ENCODE data around the gene MGST2.

DNA sequence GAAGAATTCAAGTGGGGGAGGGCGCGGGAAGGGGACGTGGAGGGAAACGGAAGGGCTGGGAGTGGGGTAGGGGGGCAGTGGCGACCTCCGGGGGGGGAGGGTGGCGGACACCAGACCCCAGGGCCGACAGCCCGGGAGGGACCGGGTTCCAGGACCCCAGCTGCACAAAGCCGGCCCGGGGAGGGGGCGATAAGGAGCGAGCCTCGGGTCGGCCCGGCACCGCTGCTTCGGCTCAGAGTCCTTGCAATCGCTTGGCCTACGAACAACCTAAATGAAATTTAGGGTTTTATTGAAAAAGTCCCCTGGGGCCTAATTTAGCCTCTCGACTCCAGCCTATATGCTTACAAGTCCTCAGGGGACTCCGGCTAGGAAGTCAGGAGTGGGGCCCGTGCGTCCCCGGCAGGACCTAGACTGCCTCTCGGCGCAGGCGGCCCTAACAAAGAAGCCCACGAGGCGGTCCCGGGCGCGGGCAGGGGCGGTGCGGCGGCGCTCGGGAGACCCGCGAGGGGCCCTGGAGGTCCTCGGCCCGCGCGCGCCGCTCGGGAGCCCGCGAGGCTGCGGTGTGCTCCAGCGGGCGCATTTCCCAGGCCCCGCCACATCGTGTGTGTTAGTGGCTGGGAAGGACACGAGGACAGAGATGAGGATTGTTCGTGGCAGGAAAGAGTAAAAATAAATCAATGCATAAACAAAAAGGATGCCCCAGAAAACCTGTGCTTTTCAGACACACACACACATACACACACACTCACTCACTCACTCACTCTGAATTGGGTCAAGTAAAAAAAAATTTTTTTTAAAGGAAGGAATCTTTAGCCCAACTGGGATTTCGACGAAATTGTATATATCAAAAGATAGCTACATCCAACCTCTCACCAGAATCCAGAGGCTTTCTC is 70.0 kb downstream of the MGST2 start:
- TF ChIP-seq, protein P1, sequence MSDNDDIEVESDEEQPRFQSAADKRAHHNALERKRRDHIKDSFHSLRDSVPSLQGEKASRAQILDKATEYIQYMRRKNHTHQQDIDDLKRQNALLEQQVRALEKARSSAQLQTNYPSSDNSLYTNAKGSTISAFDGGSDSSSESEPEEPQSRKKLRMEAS (IDR thresholded peaks at IDR 0.05; ENCODE audit: low read depth, low read length): no peak
- TF ChIP-seq, protein P2, sequence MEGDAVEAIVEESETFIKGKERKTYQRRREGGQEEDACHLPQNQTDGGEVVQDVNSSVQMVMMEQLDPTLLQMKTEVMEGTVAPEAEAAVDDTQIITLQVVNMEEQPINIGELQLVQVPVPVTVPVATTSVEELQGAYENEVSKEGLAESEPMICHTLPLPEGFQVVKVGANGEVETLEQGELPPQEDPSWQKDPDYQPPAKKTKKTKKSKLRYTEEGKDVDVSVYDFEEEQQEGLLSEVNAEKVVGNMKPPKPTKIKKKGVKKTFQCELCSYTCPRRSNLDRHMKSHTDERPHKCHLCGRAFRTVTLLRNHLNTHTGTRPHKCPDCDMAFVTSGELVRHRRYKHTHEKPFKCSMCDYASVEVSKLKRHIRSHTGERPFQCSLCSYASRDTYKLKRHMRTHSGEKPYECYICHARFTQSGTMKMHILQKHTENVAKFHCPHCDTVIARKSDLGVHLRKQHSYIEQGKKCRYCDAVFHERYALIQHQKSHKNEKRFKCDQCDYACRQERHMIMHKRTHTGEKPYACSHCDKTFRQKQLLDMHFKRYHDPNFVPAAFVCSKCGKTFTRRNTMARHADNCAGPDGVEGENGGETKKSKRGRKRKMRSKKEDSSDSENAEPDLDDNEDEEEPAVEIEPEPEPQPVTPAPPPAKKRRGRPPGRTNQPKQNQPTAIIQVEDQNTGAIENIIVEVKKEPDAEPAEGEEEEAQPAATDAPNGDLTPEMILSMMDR (IDR thresholded peaks at IDR 0.05; ENCODE audit: low read depth, low read length): no peak
- TF ChIP-seq POLR2A (IDR thresholded peaks at IDR 0.05; ENCODE audit: extremely low read depth, insufficient read length): no peak
